Measurements from ENCODE around the gene GDI2. TPM values are rescaled to one million over a fixed set of nuclear protein-coding genes. Genes with fewer than 3 reads are reported as not detected.
"Not testable (repeated sequence)": the region's sequence is repeated elsewhere in the genome, so short reads cannot be mapped to it uniquely, and the experiment has no call there.

Gene GDI2
- total RNA-seq, 1 experiment from 2014 or later, result 465 TPM

GRCh38 chr10:5835446-5836095 lies 22.3 kb upstream of the GDI2 start:
- no peak for DNase-seq
- Histone ChIP-seq H3K27me3 (ENCODE audit: control insufficient read depth, insufficient read depth, low read length) (no peaks in the 10 kb centered on the region), H3K4me3 (ENCODE audit: insufficient read depth, low read depth, low read length) (no peak overlapping the region), H3K36me3 (replicated peaks; ENCODE audit: control insufficient read depth, insufficient read depth, low read length) (no peaks in the 10 kb centered on the region)

- Histone ChIP-seq H3K36me3 (replicated peaks; ENCODE audit: control insufficient read depth, insufficient read depth, low read length) (no peaks in the 10 kb centered on the region), H3K27me3 (ENCODE audit: control insufficient read depth, insufficient read depth, low read length) (no peaks in the 10 kb centered on the region), H3K4me3 (ENCODE audit: insufficient read depth, low read depth, low read length) (no peak overlapping the region)
- DNase-seq, result no peak
Observed at GRCh38 chr10:5833814-5834213, 20.6 kb upstream of the GDI2 start.

DNA sequence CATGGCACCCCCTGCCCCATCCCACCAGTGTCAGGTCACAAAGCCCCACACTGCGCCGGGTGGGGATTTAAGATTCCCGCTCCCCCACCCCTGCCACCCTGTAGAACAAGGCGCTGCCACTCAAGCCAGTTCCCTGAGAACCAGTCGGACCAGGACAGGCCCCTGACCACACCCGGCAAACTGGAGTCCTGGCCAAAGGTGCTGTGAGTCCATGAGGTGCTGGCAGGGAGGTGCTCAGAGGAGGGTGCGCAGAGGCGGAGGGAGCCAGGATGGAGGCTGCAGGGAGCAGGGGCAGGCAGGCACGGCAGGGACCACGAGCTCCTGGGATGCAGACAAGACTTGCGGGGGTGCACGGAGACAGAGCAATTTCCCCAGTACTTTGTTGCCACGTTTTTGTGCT lies 19.7 kb upstream of the GDI2 start:
- no peaks in the 10 kb centered on the region for H3K36me3 ChIP-seq (replicated peaks; ENCODE audit: control insufficient read depth, insufficient read depth, low read length)
- no peak for DNase-seq
- H3K4me3 ChIP-seq (ENCODE audit: insufficient read depth, low read depth, low read length), result no peak overlapping the region
- H3K27me3 ChIP-seq (ENCODE audit: control insufficient read depth, insufficient read depth, low read length), result no peaks in the 10 kb centered on the region

GRCh38 chr10:5831446-5831782 lies 18.2 kb upstream of the GDI2 start:
- H3K36me3 ChIP-seq (replicated peaks; ENCODE audit: control insufficient read depth, insufficient read depth, low read length), result no peaks in the 10 kb centered on the region
- DNase-seq, result no peak
- H3K27me3 ChIP-seq (ENCODE audit: control insufficient read depth, insufficient read depth, low read length), result no peaks in the 10 kb centered on the region
- no peak overlapping the region for H3K4me3 ChIP-seq (ENCODE audit: insufficient read depth, low read depth, low read length)

DNA sequence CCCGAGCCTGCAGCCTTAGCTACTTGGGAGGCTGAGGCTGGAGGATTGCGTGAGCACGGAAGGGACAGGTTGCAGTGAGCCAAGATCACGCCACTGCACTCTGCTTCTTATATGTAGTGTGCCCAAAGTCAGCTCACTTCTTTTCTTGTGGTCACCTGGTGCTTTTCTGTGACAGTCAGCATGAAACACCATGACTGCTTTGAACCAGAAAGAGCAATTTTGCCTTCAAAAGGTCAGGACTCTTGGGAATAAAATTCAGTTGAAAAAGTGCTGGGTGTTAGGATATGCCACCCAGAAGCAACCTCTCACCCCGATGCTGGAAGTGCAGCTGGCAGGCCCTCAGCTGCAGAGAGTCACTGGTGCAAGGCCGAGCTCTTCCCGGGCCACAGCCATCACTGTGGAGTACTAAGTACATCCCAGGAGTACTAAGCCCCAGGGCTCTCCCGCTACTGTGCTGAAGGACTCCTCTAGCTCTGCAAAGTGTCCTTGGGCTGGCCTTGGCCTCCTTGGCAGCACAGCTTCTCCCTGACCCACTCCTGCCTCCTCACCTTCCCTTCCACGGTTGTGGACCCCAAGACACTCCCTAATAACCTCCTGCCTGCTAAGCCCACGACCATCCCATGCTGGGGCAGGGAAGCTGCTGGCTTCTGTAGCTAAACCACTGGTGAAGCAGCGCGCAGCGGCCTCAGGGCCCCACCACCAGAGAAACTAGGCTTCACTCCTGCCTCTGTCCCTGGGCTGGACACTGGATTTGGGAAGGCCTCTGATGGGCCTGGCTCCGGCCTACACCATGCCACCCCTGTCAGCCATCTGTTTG lies 17.6 kb upstream of the GDI2 start:
- H3K36me3 ChIP-seq (replicated peaks; ENCODE audit: control insufficient read depth, insufficient read depth, low read length), result no peaks in the 10 kb centered on the region
- DNase-seq, result no peak
- no peaks in the 10 kb centered on the region for H3K27me3 ChIP-seq (ENCODE audit: control insufficient read depth, insufficient read depth, low read length)
- no peak overlapping the region for H3K4me3 ChIP-seq (ENCODE audit: insufficient read depth, low read depth, low read length)

DNA sequence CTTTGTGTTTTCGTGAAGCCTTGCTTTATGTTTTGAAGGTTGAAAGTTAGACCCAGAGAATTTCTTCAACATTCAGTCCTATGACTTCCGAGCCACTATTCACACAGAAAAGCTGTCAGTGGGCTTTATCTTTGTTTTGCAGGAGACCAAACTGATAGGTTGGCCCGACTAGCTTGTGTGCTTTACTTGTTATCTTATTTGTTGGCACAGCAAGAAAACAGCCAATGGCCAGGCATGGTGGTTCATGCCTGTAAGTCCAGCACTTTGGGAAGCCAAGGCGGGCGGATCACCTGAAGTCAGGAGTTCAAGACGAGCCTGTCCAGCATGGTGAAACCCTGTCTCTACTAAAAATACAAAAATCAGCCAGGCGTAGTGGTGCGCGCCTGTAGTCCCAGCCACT lies 16.0 kb upstream of the GDI2 start:
- Histone ChIP-seq H3K4me3 (ENCODE audit: insufficient read depth, low read depth, low read length) (no peak overlapping the region), H3K27me3 (ENCODE audit: control insufficient read depth, insufficient read depth, low read length) (no peaks in the 10 kb centered on the region), H3K36me3 (replicated peaks; ENCODE audit: control insufficient read depth, insufficient read depth, low read length) (no peaks in the 10 kb centered on the region)
- no peak for DNase-seq

GRCh38 chr10:5828725-5829124 lies 15.5 kb upstream of the GDI2 start:
- H3K27me3 ChIP-seq (ENCODE audit: control insufficient read depth, insufficient read depth, low read length), result no peaks in the 10 kb centered on the region
- no peak overlapping the region for H3K4me3 ChIP-seq (ENCODE audit: insufficient read depth, low read depth, low read length)
- no peaks in the 10 kb centered on the region for H3K36me3 ChIP-seq (replicated peaks; ENCODE audit: control insufficient read depth, insufficient read depth, low read length)
- no peak for DNase-seq

GRCh38 chr10:5827841-5828240 lies 14.6 kb upstream of the GDI2 start:
- DNase-seq, result no peak
- Histone ChIP-seq H3K36me3 (replicated peaks; ENCODE audit: control insufficient read depth, insufficient read depth, low read length) (no peaks in the 10 kb centered on the region), H3K4me3 (ENCODE audit: insufficient read depth, low read depth, low read length) (no peak overlapping the region), H3K27me3 (ENCODE audit: control insufficient read depth, insufficient read depth, low read length) (no peaks in the 10 kb centered on the region)

GRCh38 chr10:5826511-5826910 lies 13.3 kb upstream of the GDI2 start:
- H3K36me3 ChIP-seq (replicated peaks; ENCODE audit: control insufficient read depth, insufficient read depth, low read length); H3K27me3 ChIP-seq (ENCODE audit: control insufficient read depth, insufficient read depth, low read length): not testable (repeated sequence)

GRCh38 chr10:5818894-5819293 lies 5.7 kb upstream of the GDI2 start:
- H3K36me3 ChIP-seq (replicated peaks; ENCODE audit: control insufficient read depth, insufficient read depth, low read length), result no peaks in the 10 kb centered on the region
- H3K27me3 ChIP-seq (ENCODE audit: control insufficient read depth, insufficient read depth, low read length), result no peaks in the 10 kb centered on the region
- DNase-seq, result no peak
- no peak overlapping the region for H3K4me3 ChIP-seq (ENCODE audit: insufficient read depth, low read depth, low read length)

More at GRCh38 chr10:5826511-5826910, 13.3 kb upstream of the GDI2 start:
- not testable (repeated sequence) for H3K4me3 ChIP-seq (ENCODE audit: insufficient read depth, low read depth, low read length); DNase-seq

GRCh38 chr10:5818048-5818331 lies 4.8 kb upstream of the GDI2 start:
- Histone ChIP-seq H3K4me3 (ENCODE audit: insufficient read depth, low read depth, low read length) (no peak overlapping the region), H3K27me3 (ENCODE audit: control insufficient read depth, insufficient read depth, low read length) (no peaks in the 10 kb centered on the region), H3K36me3 (replicated peaks; ENCODE audit: control insufficient read depth, insufficient read depth, low read length) (no peaks in the 10 kb centered on the region)
- DNase-seq, result no peak

- no peaks in the 10 kb centered on the region for H3K36me3 ChIP-seq (replicated peaks; ENCODE audit: control insufficient read depth, insufficient read depth, low read length)
- no peak for DNase-seq
- H3K4me3 ChIP-seq (ENCODE audit: insufficient read depth, low read depth, low read length), result no peak overlapping the region
- no peaks in the 10 kb centered on the region for H3K27me3 ChIP-seq (ENCODE audit: control insufficient read depth, insufficient read depth, low read length)
Observed at GRCh38 chr10:5817322-5818047, 4.3 kb upstream of the GDI2 start.

- no peak overlapping the region for H3K4me3 ChIP-seq (ENCODE audit: insufficient read depth, low read depth, low read length)
- no peaks in the 10 kb centered on the region for H3K27me3 ChIP-seq (ENCODE audit: control insufficient read depth, insufficient read depth, low read length)
- no peaks in the 10 kb centered on the region for H3K36me3 ChIP-seq (replicated peaks; ENCODE audit: control insufficient read depth, insufficient read depth, low read length)
- DNase-seq, result no peak
Observed at GRCh38 chr10:5816170-5816569, 2.9 kb upstream of the GDI2 start.

- H3K36me3 ChIP-seq (replicated peaks; ENCODE audit: control insufficient read depth, insufficient read depth, low read length), result no peaks in the 10 kb centered on the region
- DNase-seq, result no peak
- H3K27me3 ChIP-seq (ENCODE audit: control insufficient read depth, insufficient read depth, low read length), result no peaks in the 10 kb centered on the region
- H3K4me3 ChIP-seq (ENCODE audit: insufficient read depth, low read depth, low read length), result peak overlapping the region; percentile 93
Observed at GRCh38 chr10:5814110-5815107, 1.2 kb upstream of the GDI2 start.
